NCI-H82 (cell line): ENCODE results near the gene PPP2R2C.

ENCODE experiments used
- DNase-seq: peaks from one replicate; lab custom pipeline; 2025; lab: John Stamatoyannopoulos, UW

The PPP2R2C gene

DNA sequence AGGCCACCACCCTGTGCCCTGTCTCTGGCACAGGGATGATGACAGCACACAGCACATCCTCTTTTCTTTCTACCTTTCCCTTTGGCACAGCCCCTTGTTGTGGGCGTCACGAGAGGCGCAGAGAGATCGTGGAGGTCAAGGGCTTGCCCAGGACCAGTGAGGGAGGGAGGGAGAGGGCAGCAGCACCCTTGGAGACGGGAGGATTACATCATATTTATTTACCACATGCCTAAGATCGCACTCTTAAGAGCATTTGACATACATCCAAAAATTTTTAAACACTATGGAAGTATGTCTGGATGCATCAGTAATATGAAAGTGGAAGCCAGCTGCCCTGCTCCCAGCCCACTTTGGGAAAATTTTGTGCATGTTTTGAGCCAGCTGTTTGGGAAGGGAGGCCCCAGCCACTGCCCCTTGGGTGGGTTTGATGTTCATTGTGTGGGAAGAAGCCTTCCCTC is 190.1 kb downstream of the PPP2R2C start:
- DNase-seq = no peak

DNA sequence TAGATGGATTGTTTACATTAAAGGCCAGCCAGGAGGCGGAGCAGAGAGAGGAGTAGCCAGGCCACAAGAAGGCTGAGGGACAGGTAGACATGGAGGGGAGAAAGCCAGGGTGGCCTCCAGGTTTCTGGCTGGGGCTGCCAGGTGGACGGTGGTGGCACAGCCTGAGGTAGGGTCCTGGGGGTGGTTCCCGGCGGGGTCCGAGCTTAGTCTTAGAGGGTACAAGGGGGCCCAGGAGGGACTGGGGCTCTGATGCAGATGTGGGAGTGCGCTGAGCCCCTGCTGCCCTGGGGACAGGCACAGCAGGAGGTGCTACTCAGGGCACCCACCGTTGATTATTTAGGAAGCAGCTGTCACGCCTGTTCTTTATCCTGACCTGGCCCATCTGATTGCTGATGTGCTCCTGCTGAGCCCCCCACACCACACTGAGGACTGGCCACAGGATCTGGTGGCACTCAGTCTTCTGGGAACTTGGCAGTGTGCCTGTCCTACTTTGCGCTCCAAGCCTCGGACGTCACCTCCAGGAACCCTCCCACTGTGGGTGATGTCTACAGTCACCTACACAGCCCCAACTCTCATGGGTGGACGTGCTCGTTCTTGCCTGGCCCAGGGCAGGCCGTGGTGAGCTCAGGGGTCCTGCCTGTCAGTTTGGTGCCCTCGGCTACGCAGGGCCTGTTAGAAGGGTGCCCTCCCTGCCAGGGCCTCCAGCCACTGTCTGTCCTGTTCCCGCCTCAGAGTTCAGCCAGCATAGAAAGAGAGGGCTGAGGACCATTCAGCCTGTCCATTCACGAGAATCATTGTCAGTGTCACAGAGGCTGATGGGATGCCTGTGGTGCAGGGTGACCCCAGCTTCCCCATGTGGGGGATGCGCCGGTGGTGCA is 190.7 kb downstream of the PPP2R2C start:
- no peak for DNase-seq

DNA sequence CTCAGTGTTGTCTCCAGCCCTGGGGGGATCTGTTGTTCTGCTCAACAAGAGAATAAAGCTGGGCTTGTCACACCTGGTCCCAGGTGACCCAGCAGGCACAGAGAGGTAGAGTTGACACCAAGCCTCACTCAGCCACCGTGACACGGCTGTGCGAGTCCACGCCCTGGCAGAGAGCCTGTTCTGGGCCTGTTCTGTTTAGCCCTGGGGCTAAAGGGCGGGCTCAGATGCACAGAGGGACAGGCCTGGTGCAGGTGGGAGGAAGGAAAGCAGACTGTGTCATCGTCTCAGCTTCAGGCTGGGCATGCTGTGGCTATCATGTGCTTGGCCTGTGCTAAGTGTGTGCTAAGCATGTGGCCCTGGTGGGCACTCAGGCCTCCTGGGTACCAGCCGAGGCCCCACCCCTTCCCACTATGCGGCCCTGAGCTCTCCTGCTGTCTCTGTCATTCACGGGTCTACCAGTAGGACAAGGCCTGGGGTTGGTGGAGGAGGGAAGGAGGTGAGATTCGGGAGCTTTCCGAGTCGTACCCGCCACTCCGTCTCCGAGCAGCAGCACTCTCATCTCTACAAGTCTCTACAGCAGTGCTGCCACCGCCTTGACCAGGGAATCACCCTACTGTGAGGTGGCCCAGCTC is 191.9 kb downstream of the PPP2R2C start:
- DNase-seq = no peak

DNA sequence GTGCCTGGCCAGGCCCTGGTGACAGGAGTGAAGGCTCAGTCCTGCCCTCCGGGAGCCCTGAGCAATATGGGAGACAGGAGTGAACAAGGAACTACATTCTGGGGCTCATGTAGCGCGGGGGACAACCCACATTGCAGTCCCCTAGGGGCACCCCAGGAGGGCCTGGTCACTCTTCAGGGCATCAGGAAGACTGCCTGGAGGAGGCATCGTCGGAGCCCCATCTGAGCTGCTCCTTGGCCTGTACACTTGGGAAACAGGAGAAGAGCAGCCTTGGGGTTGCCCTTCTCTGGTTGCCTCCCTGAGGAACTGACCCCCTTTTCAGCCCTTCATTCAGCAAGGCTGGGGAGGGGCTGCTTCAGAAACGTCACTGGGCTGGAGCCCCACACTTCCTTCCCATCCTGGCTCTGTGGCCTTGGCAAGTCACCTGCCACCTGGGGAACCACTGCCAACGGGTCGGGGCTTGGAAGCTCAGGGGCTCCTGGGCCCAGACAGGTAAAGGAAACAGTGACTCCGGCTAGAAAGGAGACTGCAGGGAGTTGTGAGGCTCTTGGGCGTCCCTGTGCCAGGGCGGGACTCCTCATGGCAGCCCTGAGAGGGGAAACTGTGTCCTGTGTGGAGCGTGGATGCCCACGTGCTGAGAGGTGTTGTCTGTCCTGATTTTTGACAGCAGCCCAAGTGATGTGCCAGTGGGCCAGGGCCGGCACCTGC is 192.7 kb downstream of the PPP2R2C start:
- DNase-seq = no peak

DNA sequence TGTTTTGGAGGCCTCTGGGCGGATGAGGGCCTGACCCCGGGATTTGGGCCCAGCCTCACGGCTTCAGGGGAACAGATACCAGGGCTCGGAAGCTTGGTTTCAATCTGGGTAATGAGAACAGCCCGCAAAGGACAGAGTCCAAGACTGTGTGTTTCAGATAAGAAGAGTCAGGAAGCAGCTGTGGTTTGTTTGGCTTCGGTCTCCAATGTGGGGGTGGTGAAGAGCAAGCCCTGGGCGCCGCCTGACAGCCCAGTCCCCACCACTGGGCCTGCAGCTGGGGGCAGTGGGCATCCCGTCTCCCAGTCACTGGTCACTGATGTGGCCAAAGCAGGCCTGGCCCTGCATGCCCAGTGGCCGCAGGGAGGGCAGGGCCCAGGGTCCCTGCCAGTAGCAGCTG is 193.6 kb downstream of the PPP2R2C start:
- no peak for DNase-seq

DNA sequence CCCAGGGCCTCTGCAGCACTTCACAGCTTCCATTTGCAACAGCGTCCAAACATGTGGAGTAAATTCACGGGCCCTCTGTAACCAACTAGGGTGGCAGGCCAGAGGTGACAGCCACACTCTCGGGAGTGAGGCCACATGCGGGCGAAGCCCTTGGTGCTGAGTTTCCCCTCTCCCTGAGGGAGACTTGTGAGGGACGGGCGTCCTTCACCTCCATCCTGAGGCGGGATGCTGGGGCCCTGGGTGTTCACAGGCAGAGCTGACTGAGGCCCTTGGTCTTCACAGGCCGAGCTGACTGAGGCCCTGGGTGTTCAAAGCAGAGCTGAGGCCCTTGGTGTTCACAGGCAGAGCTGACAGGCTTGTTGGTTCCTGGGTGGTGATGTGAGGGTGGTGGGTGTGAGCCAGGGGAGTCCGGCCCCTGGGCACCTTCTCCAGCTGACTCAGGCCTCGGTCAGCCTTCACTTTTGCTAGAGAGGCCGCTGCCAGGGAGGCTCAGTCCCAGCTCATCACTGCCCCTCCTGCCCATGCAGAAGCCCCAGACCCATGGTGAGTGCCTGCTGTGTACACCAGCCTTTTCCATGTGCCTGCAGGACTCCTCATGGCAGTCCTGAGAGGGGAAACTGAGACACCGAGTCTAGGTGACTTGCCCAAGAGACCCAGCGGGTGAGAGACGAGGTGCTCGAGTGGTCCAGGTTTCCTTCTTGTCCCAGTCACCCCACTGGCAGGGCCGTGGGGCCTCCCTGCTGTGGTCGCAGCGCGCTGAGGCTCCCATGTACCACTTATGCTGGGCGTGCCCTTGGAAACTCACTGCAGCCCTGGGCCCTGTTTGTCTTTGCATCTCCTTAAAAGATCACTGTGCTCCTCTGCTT is 194.2 kb downstream of the PPP2R2C start:
- DNase-seq = no peak

DNA sequence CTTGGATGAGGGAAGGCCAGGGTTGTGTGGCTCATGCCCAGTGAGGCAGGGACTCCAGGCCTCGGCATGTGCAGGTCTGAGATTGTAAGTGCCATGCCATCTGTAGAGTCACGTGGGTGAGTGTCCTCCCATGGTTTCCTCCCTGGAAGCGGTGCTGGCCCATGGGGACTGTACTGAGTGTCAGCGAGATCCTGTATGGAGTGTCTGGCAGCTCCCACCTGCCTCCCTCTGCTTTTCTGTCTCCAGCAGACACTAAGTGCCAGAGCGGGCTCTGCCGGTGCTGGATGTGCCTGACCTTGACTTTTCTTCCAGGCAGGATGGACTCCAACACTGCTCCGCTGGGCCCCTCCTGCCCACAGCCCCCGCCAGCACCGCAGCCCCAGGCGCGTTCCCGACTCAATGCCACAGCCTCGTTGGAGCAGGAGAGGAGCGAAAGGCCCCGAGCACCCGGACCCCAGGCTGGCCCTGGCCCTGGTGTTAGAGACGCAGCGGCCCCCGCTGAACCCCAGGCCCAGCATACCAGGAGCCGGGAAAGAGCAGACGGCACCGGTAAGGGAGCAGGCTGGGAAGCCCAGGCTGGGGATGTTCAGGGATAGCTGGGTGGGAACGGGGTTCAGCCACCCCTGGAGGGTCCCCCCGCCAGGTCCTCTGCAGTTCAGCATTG is 195.1 kb downstream of the PPP2R2C start:
- DNase-seq = no peak

DNA sequence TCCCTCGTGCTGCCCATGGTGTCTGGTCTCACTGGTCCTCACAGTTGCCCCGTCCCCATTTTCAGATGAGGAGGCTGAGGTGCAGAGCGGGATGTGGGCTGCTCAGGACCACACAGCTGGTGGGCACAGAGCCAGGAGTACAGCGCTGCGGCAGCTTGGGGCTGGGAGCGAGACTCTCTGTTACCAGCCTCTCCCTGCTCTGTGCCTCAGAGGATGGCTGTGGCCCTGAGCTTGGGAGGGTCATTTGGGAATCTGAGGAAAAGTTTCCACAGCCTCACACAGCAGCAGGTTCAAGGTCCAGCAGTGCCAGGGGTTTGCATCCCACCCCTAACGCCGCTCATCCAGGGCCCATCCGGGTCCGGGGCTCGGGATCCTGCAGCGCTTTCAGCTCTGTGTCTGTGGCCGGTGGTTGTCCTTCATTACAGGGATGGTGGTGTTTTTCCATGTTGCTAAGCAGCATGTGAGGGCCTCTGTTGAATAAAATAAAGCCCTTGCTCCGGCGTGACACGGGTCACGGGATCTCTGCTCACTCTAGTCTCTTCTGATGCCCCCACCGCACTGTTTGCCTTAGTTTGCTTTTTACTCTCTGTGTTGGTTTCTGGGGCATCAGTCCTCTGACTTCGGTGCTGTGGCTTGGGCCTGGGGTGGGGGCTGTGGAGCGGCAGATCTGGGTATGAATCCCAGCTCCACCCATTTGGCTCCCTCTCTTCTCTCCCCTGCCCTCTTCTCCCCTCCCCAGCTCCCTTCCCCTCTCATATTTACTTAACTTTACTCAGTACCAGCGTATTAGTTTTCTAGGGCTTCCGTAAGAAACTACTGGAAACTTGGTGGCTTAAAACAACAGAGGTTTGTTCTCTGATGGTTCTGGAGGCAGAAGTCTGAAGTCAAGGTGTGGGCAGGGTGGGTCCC is 196.3 kb downstream of the PPP2R2C start:
- no peak for DNase-seq

DNA sequence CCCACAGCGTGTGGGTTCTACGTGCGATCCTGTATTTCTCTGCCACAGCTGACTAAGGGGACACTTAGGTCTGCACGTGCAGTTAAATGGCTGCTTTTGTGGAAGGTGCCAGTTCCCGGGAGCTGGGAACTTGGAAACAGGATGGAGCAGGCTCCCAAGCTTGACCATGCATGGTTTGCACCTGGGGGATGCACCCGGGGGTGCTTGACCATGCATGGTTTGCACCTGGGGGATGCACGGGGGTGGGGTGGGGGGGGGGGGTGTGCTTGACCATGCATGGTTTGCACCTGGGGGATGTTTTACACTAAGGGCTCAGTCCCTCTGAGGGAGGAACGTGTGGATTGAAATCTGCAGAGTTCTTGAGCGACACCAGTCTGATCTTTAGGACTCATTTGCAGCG is 197.1 kb downstream of the PPP2R2C start:
- DNase-seq = no peak

DNA sequence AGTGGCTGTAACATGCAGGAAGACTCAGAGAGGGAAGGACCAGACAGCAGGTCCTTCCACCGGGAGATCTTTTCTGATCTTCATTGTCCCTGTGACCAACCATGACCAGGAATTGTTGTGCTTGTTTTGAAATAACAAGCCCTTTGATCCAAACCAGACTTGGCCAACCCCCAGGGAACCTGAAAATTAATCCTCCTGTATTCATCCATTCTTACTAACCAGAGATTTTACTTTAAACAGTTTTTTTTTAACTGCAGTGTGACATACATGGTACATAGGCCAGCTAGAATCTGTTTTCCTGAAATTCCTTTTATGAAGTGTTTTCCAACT is 198.8 kb downstream of the PPP2R2C start:
- no peak for DNase-seq

DNA sequence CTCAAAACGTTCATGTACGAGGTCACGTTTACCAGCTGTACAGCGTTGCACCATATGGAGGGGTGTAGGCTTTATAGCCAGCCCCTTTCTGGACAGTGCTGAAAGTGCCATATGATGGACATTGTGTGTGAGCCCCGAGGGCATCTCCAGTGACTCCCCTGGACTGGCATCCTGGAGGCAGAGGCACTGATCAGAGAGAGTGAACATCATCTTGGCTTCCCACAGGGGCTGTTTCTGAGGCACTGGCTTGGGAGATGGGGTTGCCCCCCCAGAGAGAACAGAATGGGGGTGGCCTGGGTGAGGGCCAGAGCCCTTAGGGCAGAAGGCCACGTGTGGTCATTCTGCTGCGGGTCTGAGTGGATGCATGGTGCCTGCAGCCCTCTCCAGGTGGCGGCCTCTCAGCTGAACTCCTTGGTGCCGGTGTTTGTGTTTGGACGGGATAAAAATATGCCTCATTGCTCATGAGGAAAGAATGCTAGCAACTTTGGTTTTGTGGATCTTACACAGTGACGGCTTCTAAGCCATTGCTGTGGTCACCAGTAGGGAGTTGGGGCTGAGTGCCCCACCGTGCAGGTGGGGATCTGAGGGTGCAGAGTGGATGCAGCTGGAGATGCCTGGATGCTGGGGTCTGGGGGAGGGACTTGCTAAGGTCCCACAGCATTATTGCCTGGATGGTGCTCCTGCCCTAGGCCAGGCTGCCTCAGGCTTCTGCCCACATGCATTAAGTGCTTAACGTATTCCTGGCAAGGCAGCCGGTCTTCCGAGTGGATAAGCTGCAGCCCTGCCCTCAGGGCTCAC is 199.4 kb downstream of the PPP2R2C start:
- no peak for DNase-seq

DNA sequence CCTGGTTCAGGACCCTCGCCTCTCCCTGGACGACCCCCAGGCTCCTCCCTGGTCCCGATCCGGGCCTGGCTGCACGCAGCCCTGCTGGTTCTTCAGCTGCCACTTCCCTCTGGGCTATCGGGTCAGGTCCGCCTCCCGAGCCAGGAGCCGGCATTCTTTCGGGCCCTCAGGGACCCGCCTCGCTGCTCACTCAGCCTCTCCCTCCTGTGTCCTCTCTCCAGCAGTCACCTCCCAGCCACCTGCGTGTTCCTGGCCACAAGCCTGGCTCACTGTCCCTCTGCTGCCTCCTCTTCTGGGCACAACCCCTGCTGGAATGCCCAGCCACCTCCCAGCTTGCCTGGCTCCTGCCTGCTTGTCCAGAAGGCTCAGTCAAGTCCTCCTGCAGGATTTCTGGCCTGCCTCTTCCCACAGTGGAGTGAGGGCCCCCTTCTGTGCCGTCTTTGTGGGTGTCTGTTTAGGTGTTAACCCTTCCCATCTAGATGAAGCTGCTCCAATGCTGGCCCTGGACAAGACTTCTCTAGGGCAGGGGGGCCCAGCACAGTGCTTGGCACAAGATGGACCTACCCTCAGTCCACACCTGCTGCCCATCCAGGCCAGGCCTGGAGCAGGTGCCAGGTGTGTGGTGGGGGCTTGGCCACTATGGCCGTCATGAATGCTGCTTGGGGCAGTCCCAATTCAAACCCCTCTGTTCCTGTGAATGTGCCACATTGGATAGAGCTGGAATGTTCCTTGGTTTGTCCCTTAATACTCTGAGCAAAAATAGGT is 200.5 kb downstream of the PPP2R2C start:
- no peak for DNase-seq

DNA sequence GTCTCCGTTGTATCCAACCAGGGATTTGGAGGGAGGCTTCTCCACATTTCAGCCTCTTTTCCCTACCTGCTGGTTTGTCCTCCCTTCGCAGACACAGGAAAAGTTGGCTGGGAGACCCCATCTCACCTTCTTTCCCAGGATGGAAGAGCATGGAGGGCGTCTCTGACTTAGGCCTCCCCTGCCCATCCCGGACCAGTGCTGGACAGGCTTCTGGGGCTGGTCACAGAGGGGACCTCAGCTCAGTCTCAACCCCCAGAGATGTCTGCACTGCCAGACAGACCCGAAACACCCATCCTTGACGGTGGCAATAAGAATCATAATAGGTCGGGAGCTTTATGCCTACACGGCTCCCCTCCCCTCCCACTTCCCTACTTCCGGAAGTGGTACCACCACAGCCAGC is 201.2 kb downstream of the PPP2R2C start:
- DNase-seq = no peak

DNA sequence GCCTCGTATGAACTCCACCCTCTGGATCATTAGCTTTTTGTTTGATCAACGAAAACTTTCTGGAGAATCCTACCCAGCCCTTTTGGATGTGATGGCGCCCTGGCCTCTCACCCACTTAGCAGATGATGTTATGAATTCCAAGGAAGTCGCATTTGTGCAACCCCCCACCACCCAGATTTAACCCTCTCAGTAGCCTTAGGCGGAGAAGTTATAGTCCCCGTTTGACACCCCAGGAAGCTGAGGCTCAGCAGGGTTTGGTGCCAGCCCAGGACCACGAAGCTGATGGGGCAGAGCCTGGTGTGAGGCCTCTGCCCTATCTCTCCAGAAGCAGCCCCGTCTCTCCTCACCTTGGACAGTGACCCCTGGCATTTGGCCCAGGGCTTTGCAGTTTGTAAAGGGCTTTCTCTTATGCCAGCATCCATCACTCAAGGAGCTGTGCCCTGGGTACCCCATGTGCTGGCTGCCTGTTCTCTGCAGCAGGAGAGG is 201.7 kb downstream of the PPP2R2C start:
- no peak for DNase-seq
